ENCODE measurements around the gene ZBTB49. TPM values are rescaled to one million over a fixed set of nuclear protein-coding genes. Genes with fewer than 3 reads are reported as not detected.

Gene ZBTB49
- total and polyA plus RNA-seq, 2 of the 13 experiments (the other 11 are each of a cell fraction or from before 2014, with no cell fraction given): 3.3 to 4.3 TPM

DNA sequence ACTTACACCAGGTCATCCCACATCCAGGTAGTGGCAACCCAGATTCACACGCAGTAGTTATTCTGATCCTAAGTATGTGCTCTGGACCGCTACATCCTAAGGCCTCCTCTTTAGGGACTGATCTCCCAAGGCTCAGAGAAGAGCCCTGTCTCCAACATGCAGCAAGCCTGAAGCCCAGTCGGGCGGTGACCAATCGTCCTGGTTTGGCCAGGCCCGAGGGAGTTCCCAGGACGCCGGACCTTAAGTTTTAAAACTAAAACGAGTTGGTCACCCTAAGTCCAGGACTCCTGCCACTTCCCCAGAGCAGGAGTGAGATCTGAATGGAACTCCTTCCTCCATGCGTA lies 482 bp upstream of the ZBTB49 start (continued):
- TF ChIP-seq ZFP62 (CRISPR knock-in tag; IDR thresholded peaks at IDR 0.05) (no peak), PREB (CRISPR knock-in tag; IDR thresholded peaks at IDR 0.05) (0 out of 2 replicates have a peak, but pooled peaks have one; percentile 44), ZNF350 (CRISPR knock-in tag; IDR thresholded peaks at IDR 0.05; ENCODE audit: borderline replicate concordance, low read depth) (no peak)

GRCh38 chr4:4293279-4293678 lies 3.2 kb downstream of the ZBTB49 start:
- Histone ChIP-seq H3K9ac (ENCODE audit: insufficient read depth, low read depth, low read length) (no peak overlapping the region), H3K4me2 (ENCODE audit: low read depth, low read length) (no peak overlapping the region), H3K9me3 (ENCODE audit: low read length) (no peaks in the 10 kb centered on the region), H3K27ac (ENCODE audit: extremely low read length, insufficient read depth, low read length) (no peak overlapping the region), H3K27me3 (ENCODE audit: control insufficient read depth in 1 of 2, insufficient read depth in 2 of 2, low read length in 2 of 2) (no peaks in the 10 kb centered on the region; a peak in 1 of 5 replicates), H3K79me2 (ENCODE audit: insufficient read depth, low read length) (peaks cover 53% of the 10 kb centered on the region), H3K4me3 (replicated peaks in 1 of 3; ENCODE audit: insufficient read depth in 1 of 3, low read depth in 2 of 3, low read length in 3 of 3) (no peak overlapping the region), H2AFZ (ENCODE audit: low read length) (no peak overlapping the region), H3K4me1 (ENCODE audit: insufficient read depth, low read length) (peaks cover 25% of the 10 kb centered on the region), H3K36me3 (replicated peaks in 1 of 2; ENCODE audit: control insufficient read depth in 1 of 2, insufficient read depth in 2 of 2, low read length in 2 of 2) (peaks cover 0 to 2% of the 10 kb centered on the region in 2 experiments; a peak in 1 of 5 replicates), H4K20me1 (ENCODE audit: insufficient read depth, low read length) (peaks cover 3% of the 10 kb centered on the region; the same call in 1 of the 2 replicates)
- no TSS peak for BruUV-seq (replicated peaks)
- FAIRE-seq (no peak), ATAC-seq (no peak), DNase-seq (ENCODE audit: low spot score) (no peak)
- POLR2A ChIA-PET: no interaction called here
- intact Hi-C loops (cut with micrococcal nuclease; ENCODE audit: unreplicated experiment) (no loop called here), in situ Hi-C loops (cut with HindIII; ENCODE audit: extremely low pct_ligation_motif_present, low pct_unique_long_range_greater_than_20kb) (loop anchor here (5.0 kb wide), 2 partner anchors 34 to 36 kb away; no protein-coding TSS in a partner anchor)
- 92% methylated on average over 3 of the region's 3 CpGs for WGBS (ENCODE audit: low lambda C conversion rate)
- TF ChIP-seq, protein P1, sequence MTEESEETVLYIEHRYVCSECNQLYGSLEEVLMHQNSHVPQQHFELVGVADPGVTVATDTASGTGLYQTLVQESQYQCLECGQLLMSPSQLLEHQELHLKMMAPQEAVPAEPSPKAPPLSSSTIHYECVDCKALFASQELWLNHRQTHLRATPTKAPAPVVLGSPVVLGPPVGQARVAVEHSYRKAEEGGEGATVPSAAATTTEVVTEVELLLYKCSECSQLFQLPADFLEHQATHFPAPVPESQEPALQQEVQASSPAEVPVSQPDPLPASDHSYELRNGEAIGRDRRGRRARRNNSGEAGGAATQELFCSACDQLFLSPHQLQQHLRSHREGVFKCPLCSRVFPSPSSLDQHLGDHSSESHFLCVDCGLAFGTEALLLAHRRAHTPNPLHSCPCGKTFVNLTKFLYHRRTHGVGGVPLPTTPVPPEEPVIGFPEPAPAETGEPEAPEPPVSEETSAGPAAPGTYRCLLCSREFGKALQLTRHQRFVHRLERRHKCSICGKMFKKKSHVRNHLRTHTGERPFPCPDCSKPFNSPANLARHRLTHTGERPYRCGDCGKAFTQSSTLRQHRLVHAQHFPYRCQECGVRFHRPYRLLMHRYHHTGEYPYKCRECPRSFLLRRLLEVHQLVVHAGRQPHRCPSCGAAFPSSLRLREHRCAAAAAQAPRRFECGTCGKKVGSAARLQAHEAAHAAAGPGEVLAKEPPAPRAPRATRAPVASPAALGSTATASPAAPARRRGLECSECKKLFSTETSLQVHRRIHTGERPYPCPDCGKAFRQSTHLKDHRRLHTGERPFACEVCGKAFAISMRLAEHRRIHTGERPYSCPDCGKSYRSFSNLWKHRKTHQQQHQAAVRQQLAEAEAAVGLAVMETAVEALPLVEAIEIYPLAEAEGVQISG (CRISPR knock-in tag; IDR thresholded peaks at IDR 0.05): no peak
- TF ChIP-seq, protein P2, sequence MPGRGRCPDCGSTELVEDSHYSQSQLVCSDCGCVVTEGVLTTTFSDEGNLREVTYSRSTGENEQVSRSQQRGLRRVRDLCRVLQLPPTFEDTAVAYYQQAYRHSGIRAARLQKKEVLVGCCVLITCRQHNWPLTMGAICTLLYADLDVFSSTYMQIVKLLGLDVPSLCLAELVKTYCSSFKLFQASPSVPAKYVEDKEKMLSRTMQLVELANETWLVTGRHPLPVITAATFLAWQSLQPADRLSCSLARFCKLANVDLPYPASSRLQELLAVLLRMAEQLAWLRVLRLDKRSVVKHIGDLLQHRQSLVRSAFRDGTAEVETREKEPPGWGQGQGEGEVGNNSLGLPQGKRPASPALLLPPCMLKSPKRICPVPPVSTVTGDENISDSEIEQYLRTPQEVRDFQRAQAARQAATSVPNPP (CRISPR knock-in tag; IDR thresholded peaks at IDR 0.05): no peak
- TF ChIP-seq HOXA3 (CRISPR knock-in tag; IDR thresholded peaks at IDR 0.05) (no peak), ZNF550 (CRISPR knock-in tag; IDR thresholded peaks at IDR 0.05; ENCODE audit: borderline replicate concordance) (no peak), KMT2A (CRISPR knock-in tag; IDR thresholded peaks at IDR 0.05) (no peak), SRSF1 (optimal IDR thresholded peaks at IDR 0.05; ENCODE audit: low read depth, low read length) (no peak), ZNF251 (CRISPR knock-in tag; IDR thresholded peaks at IDR 0.05) (no peak), PLSCR1 (CRISPR knock-in tag; IDR thresholded peaks at IDR 0.05; ENCODE audit: borderline replicate concordance) (no peak)
- CTCF ChIA-PET (ENCODE audit: low intra/inter-chr PET ratio, low total read pairs): no interaction called here
